ENCODE measurements around the gene AGPAT2.
A peak's percentile ranks its signal among the peaks of the same experiment; 100 is the strongest.

AGPAT2 gene

DNA sequence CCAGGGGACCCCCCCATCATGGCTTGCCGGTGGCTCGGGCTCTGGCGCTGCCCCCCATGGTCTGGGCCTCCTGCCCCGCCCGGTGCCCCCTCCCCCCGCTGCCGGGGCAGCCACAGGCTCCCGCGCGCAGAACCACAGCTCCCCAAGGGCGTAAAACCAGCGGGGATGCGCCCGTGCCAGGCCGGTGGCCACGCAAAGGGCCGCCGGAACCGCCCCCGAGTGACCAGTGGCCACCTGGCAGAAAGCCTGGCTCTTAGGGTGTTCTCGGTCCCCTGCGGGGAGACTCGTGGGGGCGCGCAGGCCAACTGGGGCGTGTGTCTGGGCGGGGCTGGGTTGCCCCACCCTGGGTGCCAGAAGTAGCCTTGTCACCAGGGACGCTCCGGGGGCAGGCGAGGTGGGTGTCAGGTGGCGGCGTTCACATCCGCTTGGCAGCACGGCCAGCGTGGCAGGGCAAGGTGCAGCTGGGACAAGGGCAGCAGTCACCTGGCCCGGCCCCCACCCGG is 515 bp upstream of the AGPAT2 start:
- DNase-seq (ENCODE audit: low spot score), result no peak

GRCh38 chr9:136686534-136686793 is 793 bp downstream of the AGPAT2 start:
- no peak for DNase-seq (ENCODE audit: low spot score)

- peak; percentile 85 for DNase-seq (ENCODE audit: low spot score)
Measured at GRCh38 chr9:136685790-136686533, 1.3 kb downstream of the AGPAT2 start.

DNA sequence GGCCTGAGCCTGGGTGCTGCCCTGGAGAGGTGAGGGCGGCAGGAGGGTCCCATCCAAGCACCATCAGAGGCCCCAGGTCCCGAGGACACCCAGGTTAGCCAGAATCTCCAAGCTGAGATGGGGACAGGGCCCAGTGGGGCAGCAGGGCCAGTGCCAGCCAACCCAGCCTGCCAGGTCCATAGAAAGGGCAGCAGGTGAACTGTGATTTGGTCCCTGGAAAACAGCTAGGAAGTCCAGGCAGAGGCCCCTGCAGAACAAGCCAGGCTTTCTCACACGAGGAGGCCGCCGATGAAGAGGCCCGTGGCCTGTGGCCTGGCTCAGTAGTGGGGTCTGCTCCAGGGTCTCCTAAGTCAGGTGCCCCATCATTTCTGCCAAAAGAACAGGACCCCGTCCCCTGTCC is 2.0 kb downstream of the AGPAT2 start:
- no peak for DNase-seq (ENCODE audit: low spot score)

DNA sequence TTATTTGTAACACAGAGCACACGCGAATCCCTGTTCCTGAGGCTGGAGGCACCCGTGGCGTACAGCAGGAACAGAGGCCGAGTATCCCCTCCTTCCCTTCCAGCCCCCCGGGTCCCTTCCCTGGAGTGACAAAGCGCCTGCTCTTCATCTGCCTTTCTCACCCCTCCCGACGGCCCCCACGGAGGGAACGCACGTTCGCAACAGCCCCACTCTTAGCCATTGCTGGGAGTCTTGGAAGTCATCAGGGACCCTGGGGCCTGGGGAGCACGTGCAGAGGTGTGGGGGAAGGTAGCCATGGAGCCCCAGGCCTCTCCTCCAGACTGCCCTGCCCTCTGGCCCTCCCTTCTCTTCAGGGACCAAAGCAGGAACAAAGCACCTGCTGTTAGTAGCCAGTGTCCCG is 2.5 kb downstream of the AGPAT2 start:
- no peak for DNase-seq (ENCODE audit: low spot score)

GRCh38 chr9:136684339-136684738 is 2.9 kb downstream of the AGPAT2 start:
- DNase-seq (ENCODE audit: low spot score), result no peak

- no peak for DNase-seq (ENCODE audit: low spot score)
Measured at GRCh38 chr9:136683755-136684154, 3.5 kb downstream of the AGPAT2 start.

GRCh38 chr9:136683173-136683745 is 4.0 kb downstream of the AGPAT2 start:
- no peak for DNase-seq (ENCODE audit: low spot score)

- DNase-seq (ENCODE audit: low spot score), result no peak
Measured at GRCh38 chr9:136682710-136683109, 4.5 kb downstream of the AGPAT2 start.

GRCh38 chr9:136681945-136682699 is 5.1 kb downstream of the AGPAT2 start:
- DNase-seq (ENCODE audit: low spot score), result no peak

GRCh38 chr9:136681029-136681428 is 6.2 kb downstream of the AGPAT2 start:
- DNase-seq (ENCODE audit: low spot score), result no peak

DNA sequence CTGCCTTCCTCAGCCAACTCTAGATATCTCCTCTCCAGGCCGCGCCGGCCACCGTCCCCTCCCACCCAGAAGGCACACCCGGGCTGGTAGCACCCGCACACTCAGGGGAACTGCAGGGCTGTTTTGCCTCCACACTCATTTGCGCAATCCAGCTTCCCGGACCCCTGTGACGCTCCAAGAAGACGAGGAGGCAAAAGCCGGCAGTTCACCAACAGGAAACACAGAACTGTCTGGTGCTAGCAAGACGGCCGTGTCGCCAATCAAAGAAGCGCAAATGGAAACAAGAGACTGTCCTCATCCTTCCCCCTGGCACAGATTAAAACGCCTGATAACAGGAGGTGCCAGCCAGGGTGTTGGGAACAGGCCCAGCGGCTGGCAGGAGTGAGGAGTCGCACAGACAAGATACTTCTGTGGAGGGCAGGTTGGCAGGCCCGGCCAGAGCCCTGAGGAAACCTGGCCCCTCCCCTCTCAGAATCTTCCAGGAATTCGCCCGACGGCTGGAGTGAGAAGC is 7.8 kb downstream of the AGPAT2 start:
- no peak for DNase-seq (ENCODE audit: low spot score)

DNA sequence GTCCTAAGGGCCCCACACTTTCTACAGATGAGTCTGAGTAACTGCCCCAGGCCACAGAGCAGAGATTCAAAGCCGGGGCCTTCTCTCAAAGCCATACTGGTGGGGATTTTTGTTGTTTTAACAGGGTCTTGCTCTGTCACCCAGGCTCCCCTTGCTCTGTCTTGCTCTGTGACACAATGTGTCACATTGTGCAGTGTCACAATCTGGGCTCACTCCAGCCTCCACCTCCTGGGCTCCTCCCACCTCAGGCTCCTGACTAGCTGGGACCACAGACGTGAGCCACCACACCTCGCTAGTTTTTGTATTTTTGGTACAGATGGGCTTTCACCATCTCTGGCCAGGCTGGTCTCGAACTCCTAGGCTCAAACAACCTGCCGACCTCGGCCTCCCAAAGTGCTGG is 8.6 kb downstream of the AGPAT2 start:
- no peak for DNase-seq (ENCODE audit: low spot score)

- DNase-seq (ENCODE audit: low spot score), result no peak
Measured at GRCh38 chr9:136678034-136678433, 9.2 kb downstream of the AGPAT2 start.

DNA sequence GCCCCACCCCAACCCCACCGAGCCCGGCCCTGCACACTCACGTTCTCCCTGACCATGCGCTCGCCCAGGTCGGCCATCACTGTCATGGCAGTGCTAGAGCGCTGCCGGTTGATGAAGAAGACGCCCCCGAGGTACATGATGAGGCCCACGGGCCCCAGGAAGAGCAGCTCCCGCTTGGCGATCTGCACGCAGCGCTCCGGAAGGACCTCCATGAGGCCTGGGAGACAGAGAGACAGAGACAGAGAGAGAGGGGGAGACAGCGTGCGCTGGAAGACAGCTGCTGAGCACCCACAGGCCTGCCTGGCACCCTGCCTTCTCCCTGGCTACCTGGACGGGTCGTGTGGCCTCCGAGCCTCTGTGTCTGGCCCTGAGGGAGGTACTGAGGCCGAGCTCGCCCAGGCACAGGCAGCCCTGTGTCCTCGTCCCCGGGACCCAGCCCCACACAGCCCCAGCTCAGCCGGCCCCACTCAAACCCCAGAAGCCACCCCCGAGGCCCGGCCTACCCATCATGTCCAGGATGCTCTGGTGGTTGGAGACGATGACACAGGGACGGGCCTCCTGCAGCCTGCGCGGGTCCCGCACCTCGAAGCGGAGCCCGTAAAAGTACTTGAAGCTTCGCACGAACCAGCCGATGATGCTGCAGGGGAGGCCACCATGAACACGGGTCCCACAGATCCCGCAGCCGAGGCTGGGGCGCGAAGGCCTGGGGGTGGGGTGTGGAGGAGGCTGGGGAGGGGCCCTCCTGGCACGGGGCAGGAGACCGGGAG is 10.2 kb downstream of the AGPAT2 start:
- DNase-seq (ENCODE audit: low spot score), result no peak

- DNase-seq (ENCODE audit: low spot score), result no peak
Measured at GRCh38 chr9:136676297-136676794, 10.9 kb downstream of the AGPAT2 start.

- DNase-seq (ENCODE audit: low spot score), result no peak
Measured at GRCh38 chr9:136675477-136676296, 11.6 kb downstream of the AGPAT2 start.

GRCh38 chr9:136674786-136675349 is 12.4 kb downstream of the AGPAT2 start:
- peak; percentile 95 for DNase-seq (ENCODE audit: low spot score)

DNA sequence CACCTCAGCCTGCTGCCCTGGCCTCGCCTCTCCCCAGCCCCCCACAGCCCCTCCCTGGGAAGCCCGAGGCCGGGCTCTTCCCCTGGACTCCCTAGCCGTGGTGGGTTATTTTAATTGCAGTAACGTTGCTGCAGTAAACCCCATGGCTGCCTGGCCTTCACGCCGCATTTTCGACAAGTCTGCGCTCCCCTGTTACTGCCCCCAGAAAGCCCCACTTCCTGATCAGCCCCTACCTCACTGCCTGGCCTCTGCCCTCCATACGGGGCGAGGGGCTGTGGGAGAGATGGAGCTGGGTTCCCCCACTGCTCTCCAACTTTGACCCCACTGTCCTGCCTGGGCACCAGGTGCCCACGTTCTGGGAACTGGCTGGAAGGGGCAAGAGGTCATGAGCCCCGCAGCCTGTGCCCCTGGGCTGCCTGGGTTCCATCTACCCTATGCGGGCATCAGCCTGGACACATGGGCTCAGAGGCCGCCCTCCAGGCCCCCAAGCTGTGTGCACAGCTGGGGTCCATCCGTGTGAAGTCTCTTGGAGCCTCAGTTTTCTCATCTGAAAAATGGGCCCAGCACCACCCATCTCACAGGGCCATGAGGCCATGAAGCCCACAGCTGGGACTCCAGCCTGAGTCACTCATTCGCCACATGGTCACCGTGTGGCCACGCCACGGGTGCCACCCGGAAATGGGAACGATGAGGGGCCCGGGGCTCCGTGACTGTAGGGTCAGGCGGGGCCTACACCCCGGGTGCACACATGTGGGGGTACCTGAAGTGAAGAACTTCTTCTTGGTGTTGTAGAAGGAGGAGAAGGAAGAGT is 13.1 kb downstream of the AGPAT2 start:
- no peak for DNase-seq (ENCODE audit: low spot score)

Data from HuH-7.5 (cell line).